Activated CD8-positive, alpha-beta T cell treated with anti-CD3 and anti-CD28 coated beads, Interleukin-2, amount 10 ng/mL, durations not matched to agents 7 days and 5 days (primary cell): ENCODE results near the gene LHFPL6. TPM values are rescaled to one million over a fixed set of nuclear protein-coding genes. Genes with fewer than 3 reads are reported as not detected.

Experiments
- ATAC-seq: fragments of 150-1000 bp; cut with Tn5 transposase; one replicate; pipeline ENCODE4 v1.10.0; 2021; ENCODE audit warnings: moderate library complexity
- CTCF ChIA-PET: fragments of 350-600 bp; sonication (Branson Sonifier 250); formaldehyde crosslinking; loops from one replicate; lab custom pipeline; 2021; ENCODE audit warnings: antibody characterized with exemption; lab: Charles Lee
- POLR2A ChIA-PET: fragments of 350-600 bp; sonication (Branson Sonifier 250); formaldehyde crosslinking; loops from one replicate; lab custom pipeline; 2021; ENCODE audit warnings: antibody characterized with exemption; lab: Charles Lee
- DNase-seq: peaks from one replicate; pipeline ENCODE4 v3.0.0-alpha.2; 2020
- H3K27ac Mint-ChIP-seq: one replicate; pipeline ENCODE4 v1.8.0; 2021; ENCODE audit warnings: mild to moderate bottlenecking, mixed read lengths
- H3K27me3 Mint-ChIP-seq: one replicate; pipeline ENCODE4 v1.8.0; 2021; ENCODE audit warnings: low read depth, mixed read lengths
- H3K36me3 Mint-ChIP-seq: one replicate; pipeline ENCODE4 v1.8.0; 2021; ENCODE audit warnings: low read depth, mixed read lengths
- H3K4me1 Mint-ChIP-seq: one replicate; pipeline ENCODE4 v1.8.0; 2021; ENCODE audit warnings: low read depth, mixed read lengths
- H3K4me3 Mint-ChIP-seq: one replicate; pipeline ENCODE4 v1.8.0; 2021; ENCODE audit warnings: mild to moderate bottlenecking, mixed read lengths
- H3K9me3 Mint-ChIP-seq: one replicate; pipeline ENCODE4 v1.8.0; 2022; ENCODE audit warnings: mixed read lengths; ENCODE audit not compliant: insufficient read depth
- total RNA-seq, 2 experiments: library from RNA; stranded (reverse); gene quantifications; one replicate each; pipeline ENCODE4 v1.2.3, GENCODE V29; 2021

LHFPL6 gene
- total RNA-seq, 2 experiments from 2014 or later = 0.13 TPM; not detected in 1

DNA sequence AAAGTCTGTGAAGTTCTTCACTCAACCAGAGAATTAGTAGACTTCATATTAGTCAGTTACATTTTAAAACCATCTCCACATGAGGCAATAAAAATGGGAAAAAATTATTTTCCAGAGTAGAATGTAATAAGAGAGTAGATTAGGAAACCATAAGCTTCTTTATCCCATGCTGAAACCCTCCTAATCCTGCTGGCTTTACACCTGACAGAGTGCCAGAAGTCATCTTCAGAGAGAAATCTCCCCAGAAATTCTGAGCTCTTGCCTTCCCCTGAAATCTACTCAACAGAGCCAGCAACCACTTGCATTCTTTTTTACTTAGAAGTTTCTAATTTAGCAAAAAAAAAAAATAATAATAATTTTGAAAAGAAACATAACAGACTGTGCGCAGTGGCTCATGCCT lies 284.8 kb downstream of the LHFPL6 start:
- CTCF ChIA-PET = no interaction called here
- Mint-ChIP-seq H3K36me3 (no peaks in the 10 kb centered on the region), H3K27me3 (peaks cover 4% of the 10 kb centered on the region), H3K27ac (no peak overlapping the region), H3K9me3 (no peaks in the 10 kb centered on the region), H3K4me1 (no peaks in the 10 kb centered on the region), H3K4me3 (no peak overlapping the region)
- POLR2A ChIA-PET = no interaction called here
- ATAC-seq (no peak), DNase-seq (no peak)

- H3K27ac Mint-ChIP-seq = no peak overlapping the region
- no peaks in the 10 kb centered on the region for H3K4me1 Mint-ChIP-seq
- ChIA-PET POLR2A (no interaction called here), CTCF (no interaction called here)
- ATAC-seq (no peak), DNase-seq (no peak)
- H3K9me3 Mint-ChIP-seq = no peaks in the 10 kb centered on the region
- peaks cover 4% of the 10 kb centered on the region for H3K27me3 Mint-ChIP-seq
- H3K4me3 Mint-ChIP-seq = no peak overlapping the region
- no peaks in the 10 kb centered on the region for H3K36me3 Mint-ChIP-seq
These were observed 285.7 kb downstream of the LHFPL6 start for GRCh38 chr13:39317291-39317690.

DNA sequence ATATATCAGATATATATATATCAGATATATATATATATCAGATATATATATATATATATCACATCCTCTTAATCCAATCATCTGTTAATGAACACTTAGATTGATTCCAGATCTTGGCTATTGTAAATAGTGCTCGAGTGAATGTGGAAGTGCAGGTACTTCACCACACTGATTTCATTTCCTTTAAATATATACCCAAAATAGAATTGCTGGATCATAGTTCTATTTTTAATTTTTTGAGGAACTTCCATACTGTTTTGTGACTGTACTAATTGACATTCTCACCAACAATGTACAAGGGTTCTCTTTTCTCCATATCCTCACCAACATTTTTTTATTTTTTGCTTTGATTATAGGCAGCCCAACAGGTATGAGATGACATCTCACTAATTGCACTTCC lies 287.2 kb downstream of the LHFPL6 start:
- no peaks in the 10 kb centered on the region for H3K36me3 Mint-ChIP-seq
- ChIA-PET POLR2A (no interaction called here), CTCF (no interaction called here)
- H3K4me3 Mint-ChIP-seq = no peak overlapping the region
- no peak overlapping the region for H3K27ac Mint-ChIP-seq
- no peaks in the 10 kb centered on the region for H3K9me3 Mint-ChIP-seq
- peaks cover under 1% of the 10 kb centered on the region for H3K27me3 Mint-ChIP-seq
- DNase-seq (no peak), ATAC-seq (no peak)
- no peaks in the 10 kb centered on the region for H3K4me1 Mint-ChIP-seq

DNA sequence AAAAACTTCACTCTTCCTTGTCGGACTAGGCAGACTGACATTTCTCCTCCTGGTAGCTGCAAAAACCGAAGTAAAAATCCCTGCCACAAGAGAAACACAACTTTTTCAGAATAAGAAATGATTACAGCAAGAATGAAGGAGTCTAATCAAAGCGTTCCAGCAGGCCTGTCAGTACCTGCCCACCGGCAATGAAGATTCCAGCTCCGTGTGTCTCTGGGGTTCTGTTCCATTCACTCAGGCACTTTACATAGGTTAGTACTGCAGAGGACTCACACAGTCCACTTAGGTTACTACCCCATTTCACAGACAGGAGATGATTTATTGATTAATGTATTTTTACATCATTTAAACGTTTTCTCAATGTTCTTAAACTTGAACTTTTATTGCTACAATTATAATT lies 289.3 kb downstream of the LHFPL6 start:
- H3K36me3 Mint-ChIP-seq = no peaks in the 10 kb centered on the region
- ATAC-seq (no peak), DNase-seq (no peak)
- CTCF ChIA-PET = no interaction called here
- no peaks in the 10 kb centered on the region for H3K9me3 Mint-ChIP-seq
- no peak overlapping the region for H3K27ac Mint-ChIP-seq
- no peak overlapping the region for H3K4me3 Mint-ChIP-seq
- H3K4me1 Mint-ChIP-seq = no peaks in the 10 kb centered on the region
- no peaks in the 10 kb centered on the region for H3K27me3 Mint-ChIP-seq
- POLR2A ChIA-PET = no interaction called here

GRCh38 chr13:39312596-39312995 lies 290.4 kb downstream of the LHFPL6 start:
- Mint-ChIP-seq H3K27me3 (no peaks in the 10 kb centered on the region), H3K4me1 (no peaks in the 10 kb centered on the region), H3K27ac (no peak overlapping the region), H3K4me3 (no peak overlapping the region), H3K9me3 (no peaks in the 10 kb centered on the region), H3K36me3 (no peaks in the 10 kb centered on the region)
- ATAC-seq (no peak), DNase-seq (no peak)
- ChIA-PET CTCF (interaction anchor here (0.8 kb wide), 1 partner anchor 299 kb away, joined by 3 read pairs; no protein-coding TSS in a partner anchor), POLR2A (no interaction called here)

DNA sequence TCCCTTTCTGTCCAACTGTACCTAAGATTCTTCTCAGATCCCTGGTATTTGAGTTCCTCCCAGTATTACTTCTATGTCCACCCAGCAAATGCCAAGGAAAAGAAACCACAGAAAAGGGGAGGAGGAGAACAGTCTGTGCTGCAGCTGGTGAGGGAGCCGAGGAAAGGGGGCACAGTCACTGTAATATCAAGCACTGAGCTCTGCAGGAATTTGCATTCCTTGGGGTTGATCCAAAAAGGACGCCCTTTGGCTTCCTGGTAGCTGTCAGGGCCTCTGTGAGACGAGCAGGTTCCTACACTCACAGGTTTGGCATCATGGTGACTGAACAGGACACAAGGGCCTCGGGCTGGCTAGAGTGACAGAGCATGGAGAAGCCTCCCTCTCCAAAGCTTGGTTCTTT lies 291.4 kb downstream of the LHFPL6 start:
- no peak overlapping the region for H3K4me3 Mint-ChIP-seq
- H3K4me1 Mint-ChIP-seq = no peaks in the 10 kb centered on the region
- CTCF ChIA-PET = no interaction called here
- H3K9me3 Mint-ChIP-seq = no peaks in the 10 kb centered on the region
- no peak overlapping the region for H3K27ac Mint-ChIP-seq
- ATAC-seq (no peak), DNase-seq (no peak)
- H3K36me3 Mint-ChIP-seq = no peaks in the 10 kb centered on the region
- POLR2A ChIA-PET = no interaction called here
- no peaks in the 10 kb centered on the region for H3K27me3 Mint-ChIP-seq

- no peaks in the 10 kb centered on the region for H3K4me1 Mint-ChIP-seq
- no peaks in the 10 kb centered on the region for H3K36me3 Mint-ChIP-seq
- ChIA-PET POLR2A (no interaction called here), CTCF (no interaction called here)
- H3K27me3 Mint-ChIP-seq = no peaks in the 10 kb centered on the region
- ATAC-seq (no peak), DNase-seq (no peak)
- H3K27ac Mint-ChIP-seq = no peak overlapping the region
- H3K9me3 Mint-ChIP-seq = no peaks in the 10 kb centered on the region
- H3K4me3 Mint-ChIP-seq = no peak overlapping the region
These were observed 292.0 kb downstream of the LHFPL6 start for GRCh38 chr13:39310961-39311360.

DNA sequence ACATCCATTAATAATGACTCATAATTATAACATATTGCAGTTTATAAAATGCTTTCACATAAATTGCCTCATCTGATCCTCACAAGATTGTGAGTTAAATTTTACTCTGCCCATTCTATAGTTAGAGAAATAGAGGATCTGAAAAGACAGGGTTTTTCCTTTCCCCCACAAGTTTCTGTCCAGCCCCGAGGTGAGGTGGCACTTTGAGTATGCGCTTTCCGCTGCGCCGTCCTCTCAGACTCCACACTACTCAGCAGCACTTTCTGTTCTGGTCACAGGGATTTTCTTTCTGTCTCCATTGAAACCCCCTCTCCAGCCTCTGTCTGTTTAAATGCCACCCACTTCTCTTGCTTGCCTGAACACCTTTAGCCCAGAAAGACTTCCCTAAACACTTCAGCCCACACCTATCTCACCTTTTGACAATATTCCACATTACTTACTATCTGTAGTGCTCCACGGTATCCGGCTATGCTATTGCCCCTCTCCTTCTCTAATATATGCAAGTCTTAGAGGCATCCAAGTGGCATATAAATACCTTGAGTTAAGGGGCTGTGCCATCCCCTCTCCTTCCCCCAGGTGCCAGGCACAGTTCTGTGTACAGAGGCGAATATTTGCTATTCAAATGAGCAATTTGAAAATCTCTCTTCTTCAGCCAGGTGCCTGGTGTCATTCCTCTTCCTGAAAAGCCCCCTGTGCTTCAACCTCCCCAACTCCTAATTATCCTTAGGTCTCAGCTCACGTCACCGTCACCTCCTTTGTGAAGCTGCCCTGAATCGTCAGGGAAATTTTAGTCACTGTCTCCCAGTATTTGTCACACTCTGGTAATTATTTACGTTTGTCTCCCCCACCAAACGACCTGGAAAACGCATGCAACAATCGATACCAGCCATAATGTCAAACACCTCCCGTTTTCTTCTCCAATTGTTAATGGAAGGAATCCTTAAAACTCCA lies 296.1 kb downstream of the LHFPL6 start:
- Mint-ChIP-seq H3K36me3 (no peaks in the 10 kb centered on the region), H3K4me1 (no peaks in the 10 kb centered on the region), H3K4me3 (no peak overlapping the region), H3K9me3 (no peaks in the 10 kb centered on the region), H3K27ac (no peak overlapping the region), H3K27me3 (no peaks in the 10 kb centered on the region)
- ChIA-PET CTCF (no interaction called here), POLR2A (no interaction called here)
- DNase-seq = no peak
- ATAC-seq = no peak

- H3K36me3 Mint-ChIP-seq = no peaks in the 10 kb centered on the region
- no peaks in the 10 kb centered on the region for H3K9me3 Mint-ChIP-seq
- H3K4me3 Mint-ChIP-seq = no peak overlapping the region
- ChIA-PET CTCF (no interaction called here), POLR2A (no interaction called here)
- no peaks in the 10 kb centered on the region for H3K4me1 Mint-ChIP-seq
- no peak for ATAC-seq
- no peaks in the 10 kb centered on the region for H3K27me3 Mint-ChIP-seq
- no peak for DNase-seq
- H3K27ac Mint-ChIP-seq = no peak overlapping the region
These were observed 300.2 kb downstream of the LHFPL6 start for GRCh38 chr13:39302820-39303219.

DNA sequence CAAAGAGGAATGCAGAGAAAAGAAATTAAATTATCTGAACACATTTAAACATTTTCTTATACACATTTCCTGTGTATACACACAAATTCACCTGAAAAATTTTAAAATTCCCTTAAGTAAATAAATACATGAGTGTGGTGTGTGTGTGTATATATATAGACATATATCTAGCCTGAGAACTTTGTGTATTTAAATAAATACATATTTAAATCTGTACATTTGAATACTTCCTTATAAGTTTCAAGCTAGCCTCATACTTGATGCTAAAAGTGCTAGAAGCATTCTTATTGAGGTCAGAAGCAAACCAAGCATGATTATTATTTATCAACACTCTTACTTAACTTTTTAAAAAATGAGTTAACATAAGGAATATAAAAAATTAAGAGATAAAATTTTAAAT lies 304.0 kb downstream of the LHFPL6 start:
- DNase-seq (no peak), ATAC-seq (no peak)
- no peaks in the 10 kb centered on the region for H3K4me1 Mint-ChIP-seq
- H3K27ac Mint-ChIP-seq = no peak overlapping the region
- no peaks in the 10 kb centered on the region for H3K36me3 Mint-ChIP-seq
- H3K9me3 Mint-ChIP-seq = no peaks in the 10 kb centered on the region
- no peak overlapping the region for H3K4me3 Mint-ChIP-seq
- ChIA-PET POLR2A (no interaction called here), CTCF (no interaction called here)
- no peaks in the 10 kb centered on the region for H3K27me3 Mint-ChIP-seq

GRCh38 chr13:39297664-39298171 lies 305.3 kb downstream of the LHFPL6 start:
- H3K4me1 Mint-ChIP-seq = no peaks in the 10 kb centered on the region
- H3K27ac Mint-ChIP-seq = no peak overlapping the region
- no peaks in the 10 kb centered on the region for H3K36me3 Mint-ChIP-seq
- POLR2A ChIA-PET = no interaction called here
- CTCF ChIA-PET = no interaction called here
- no peaks in the 10 kb centered on the region for H3K9me3 Mint-ChIP-seq
- DNase-seq (no peak), ATAC-seq (no peak)
- no peak overlapping the region for H3K4me3 Mint-ChIP-seq
- H3K27me3 Mint-ChIP-seq = no peaks in the 10 kb centered on the region

- CTCF ChIA-PET = no interaction called here
- Mint-ChIP-seq H3K27me3 (no peaks in the 10 kb centered on the region), H3K9me3 (no peaks in the 10 kb centered on the region), H3K36me3 (no peaks in the 10 kb centered on the region), H3K4me1 (no peaks in the 10 kb centered on the region), H3K27ac (no peak overlapping the region), H3K4me3 (no peak overlapping the region)
- ATAC-seq (no peak), DNase-seq (no peak)
- POLR2A ChIA-PET = no interaction called here
These were observed 306.0 kb downstream of the LHFPL6 start for GRCh38 chr13:39297023-39297422.
